ENCODE data around the gene NXNL1.

DNA sequence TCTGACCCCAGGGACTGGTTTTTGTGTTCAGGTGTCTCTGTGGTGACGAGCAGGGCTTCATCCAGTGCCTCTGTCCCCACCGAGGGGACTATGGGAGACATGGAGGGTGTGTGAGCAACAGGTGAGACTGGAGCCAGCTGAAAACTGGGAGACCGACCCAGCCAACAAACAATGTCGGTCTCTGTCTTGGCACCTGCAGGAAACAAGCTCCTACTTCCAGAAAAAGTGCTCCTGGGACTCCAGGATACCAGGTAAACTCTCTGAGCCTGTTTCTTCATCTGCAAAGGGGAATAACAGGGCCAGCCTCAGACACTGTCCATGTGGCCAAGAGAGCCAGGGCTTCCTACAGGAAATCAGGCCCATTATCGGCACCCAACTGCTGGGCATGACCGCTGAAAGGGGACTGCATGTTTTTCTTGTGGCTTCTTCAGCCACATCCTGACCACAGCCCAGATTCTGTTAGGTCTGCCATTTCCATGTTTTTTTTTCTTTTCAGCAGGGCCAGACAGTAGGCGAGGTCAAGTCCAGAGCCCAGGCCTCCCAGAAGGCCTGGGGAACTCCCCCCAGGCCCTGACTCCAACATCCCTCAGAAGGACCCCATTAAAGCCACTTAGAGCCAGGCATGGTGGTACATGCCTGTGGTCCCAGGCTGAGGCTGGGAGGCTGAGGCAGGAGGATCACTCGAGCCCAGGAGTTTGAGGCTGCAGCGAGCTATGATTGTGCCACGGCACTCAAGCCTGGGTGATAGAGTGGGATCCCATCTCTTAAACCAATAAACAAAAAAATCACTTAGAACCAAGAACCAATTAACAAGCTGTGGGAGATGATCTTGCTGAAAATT, 54.5 kb downstream of the NXNL1 start:
- TF ChIP-seq, protein P1, sequence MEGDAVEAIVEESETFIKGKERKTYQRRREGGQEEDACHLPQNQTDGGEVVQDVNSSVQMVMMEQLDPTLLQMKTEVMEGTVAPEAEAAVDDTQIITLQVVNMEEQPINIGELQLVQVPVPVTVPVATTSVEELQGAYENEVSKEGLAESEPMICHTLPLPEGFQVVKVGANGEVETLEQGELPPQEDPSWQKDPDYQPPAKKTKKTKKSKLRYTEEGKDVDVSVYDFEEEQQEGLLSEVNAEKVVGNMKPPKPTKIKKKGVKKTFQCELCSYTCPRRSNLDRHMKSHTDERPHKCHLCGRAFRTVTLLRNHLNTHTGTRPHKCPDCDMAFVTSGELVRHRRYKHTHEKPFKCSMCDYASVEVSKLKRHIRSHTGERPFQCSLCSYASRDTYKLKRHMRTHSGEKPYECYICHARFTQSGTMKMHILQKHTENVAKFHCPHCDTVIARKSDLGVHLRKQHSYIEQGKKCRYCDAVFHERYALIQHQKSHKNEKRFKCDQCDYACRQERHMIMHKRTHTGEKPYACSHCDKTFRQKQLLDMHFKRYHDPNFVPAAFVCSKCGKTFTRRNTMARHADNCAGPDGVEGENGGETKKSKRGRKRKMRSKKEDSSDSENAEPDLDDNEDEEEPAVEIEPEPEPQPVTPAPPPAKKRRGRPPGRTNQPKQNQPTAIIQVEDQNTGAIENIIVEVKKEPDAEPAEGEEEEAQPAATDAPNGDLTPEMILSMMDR (IDR thresholded peaks at IDR 0.05) = no peak
- no peak for TF ChIP-seq POLR2A (IDR thresholded peaks at IDR 0.05)

Measured in uterus (tissue), 2 donors.